Measurements from ENCODE around the gene TCEA2. TPM values are rescaled to one million over a fixed set of nuclear protein-coding genes. Genes with fewer than 3 reads are reported as not detected.

Gene TCEA2
- total RNA-seq, 1 donor from 2014 or later = 73.1 TPM

DNA sequence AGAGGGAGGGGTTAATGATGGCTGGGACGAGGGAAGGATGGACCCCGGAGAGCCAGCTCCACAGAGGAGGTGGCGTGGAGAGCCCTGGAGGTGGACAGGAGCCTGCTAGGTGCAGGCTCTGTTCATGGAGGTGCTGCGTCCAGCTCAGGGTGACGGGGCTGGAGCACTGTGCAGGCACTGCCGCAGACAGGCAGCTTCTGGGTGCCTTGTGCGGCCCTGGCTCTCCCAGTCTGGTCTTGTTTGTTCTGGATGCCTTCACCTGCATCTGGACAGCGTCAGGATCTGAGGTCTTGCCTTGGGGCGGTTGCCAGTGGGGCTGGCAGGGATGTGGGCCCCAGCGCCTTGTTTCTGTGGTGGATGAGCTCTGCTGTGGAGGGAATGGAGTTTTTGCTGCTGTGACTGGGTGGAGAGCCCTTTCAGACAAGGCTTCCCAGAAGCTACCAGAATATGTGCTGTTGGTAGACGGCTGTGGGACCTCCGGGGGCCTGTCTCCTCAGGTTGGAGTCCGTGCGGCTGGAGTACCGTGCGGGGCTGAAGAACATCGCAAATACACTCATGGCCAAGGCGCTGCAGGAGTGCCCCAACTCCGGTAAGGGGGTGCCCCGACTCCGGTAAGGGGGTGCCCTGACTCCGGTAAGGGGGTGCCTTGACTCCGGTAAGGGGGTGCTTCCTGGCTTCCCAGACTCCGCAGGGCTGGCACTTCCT is 34.9 kb upstream of the TCEA2 start:
- H3K27me3 Mint-ChIP-seq (ENCODE audit: unreplicated experiment) = no peaks in the 10 kb centered on the region
- DNase-seq (ENCODE audit: extremely low spot score, unreplicated experiment) = no peak
- H3K36me3 Mint-ChIP-seq (ENCODE audit: unreplicated experiment) = peaks cover 46% of the 10 kb centered on the region
- H3K4me1 Mint-ChIP-seq (ENCODE audit: unreplicated experiment) = no peaks in the 10 kb centered on the region
- H3K27ac Mint-ChIP-seq (ENCODE audit: unreplicated experiment) = no peak overlapping the region
- no peaks in the 10 kb centered on the region for H3K9me3 Mint-ChIP-seq (ENCODE audit: unreplicated experiment)
- TF ChIP-seq, protein P1, sequence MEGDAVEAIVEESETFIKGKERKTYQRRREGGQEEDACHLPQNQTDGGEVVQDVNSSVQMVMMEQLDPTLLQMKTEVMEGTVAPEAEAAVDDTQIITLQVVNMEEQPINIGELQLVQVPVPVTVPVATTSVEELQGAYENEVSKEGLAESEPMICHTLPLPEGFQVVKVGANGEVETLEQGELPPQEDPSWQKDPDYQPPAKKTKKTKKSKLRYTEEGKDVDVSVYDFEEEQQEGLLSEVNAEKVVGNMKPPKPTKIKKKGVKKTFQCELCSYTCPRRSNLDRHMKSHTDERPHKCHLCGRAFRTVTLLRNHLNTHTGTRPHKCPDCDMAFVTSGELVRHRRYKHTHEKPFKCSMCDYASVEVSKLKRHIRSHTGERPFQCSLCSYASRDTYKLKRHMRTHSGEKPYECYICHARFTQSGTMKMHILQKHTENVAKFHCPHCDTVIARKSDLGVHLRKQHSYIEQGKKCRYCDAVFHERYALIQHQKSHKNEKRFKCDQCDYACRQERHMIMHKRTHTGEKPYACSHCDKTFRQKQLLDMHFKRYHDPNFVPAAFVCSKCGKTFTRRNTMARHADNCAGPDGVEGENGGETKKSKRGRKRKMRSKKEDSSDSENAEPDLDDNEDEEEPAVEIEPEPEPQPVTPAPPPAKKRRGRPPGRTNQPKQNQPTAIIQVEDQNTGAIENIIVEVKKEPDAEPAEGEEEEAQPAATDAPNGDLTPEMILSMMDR (IDR thresholded peaks at IDR 0.05) = no peak
- no peak overlapping the region for H3K4me3 Mint-ChIP-seq (ENCODE audit: unreplicated experiment)

DNA sequence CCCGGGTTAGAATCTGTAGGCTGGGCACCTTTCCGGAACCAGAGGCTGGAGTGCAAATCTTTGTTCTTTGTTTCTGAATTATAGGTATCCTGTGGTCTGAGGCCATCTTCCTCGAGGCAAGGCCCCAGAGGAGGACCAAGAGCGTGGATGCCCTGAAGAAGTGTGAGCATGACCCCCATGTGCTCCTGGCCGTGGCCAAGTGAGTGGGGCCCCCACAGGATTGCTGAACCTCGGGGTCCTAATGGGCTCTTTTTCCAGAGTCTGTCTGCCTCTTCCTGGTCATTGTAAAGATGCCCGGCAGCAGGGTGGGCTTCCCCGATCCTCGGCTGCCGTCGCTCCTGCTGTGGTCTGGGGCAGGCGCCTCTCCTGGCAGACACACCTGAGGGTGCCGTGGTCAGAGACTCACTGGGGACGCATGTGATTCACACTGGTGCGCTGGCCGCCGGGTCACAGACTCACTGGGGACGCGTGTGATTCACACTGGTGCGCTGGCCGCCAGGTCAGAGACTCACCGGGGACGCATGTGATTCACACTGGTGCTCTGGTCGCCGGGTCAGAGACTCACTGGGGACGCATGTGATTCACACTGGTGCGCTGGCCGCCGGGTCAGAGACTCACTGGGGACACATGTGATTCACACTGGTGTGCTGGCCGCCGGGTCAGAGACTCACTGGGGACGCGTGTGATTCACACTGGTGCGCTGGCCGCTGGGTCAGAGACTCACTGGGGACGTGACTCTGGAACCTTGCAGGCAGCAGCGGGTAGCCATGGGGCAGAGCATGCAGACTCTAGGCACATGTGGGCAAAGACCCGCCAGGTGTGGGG is 33.5 kb upstream of the TCEA2 start:
- Mint-ChIP-seq H3K4me1 (ENCODE audit: unreplicated experiment) (no peaks in the 10 kb centered on the region), H3K4me3 (ENCODE audit: unreplicated experiment) (no peak overlapping the region), H3K27ac (ENCODE audit: unreplicated experiment) (no peak overlapping the region), H3K9me3 (ENCODE audit: unreplicated experiment) (no peaks in the 10 kb centered on the region), H3K27me3 (ENCODE audit: unreplicated experiment) (no peaks in the 10 kb centered on the region), H3K36me3 (ENCODE audit: unreplicated experiment) (peaks cover 38% of the 10 kb centered on the region)
- TF ChIP-seq, protein P1 (IDR thresholded peaks at IDR 0.05) = no peak
- no peak for DNase-seq (ENCODE audit: extremely low spot score, unreplicated experiment)

DNA sequence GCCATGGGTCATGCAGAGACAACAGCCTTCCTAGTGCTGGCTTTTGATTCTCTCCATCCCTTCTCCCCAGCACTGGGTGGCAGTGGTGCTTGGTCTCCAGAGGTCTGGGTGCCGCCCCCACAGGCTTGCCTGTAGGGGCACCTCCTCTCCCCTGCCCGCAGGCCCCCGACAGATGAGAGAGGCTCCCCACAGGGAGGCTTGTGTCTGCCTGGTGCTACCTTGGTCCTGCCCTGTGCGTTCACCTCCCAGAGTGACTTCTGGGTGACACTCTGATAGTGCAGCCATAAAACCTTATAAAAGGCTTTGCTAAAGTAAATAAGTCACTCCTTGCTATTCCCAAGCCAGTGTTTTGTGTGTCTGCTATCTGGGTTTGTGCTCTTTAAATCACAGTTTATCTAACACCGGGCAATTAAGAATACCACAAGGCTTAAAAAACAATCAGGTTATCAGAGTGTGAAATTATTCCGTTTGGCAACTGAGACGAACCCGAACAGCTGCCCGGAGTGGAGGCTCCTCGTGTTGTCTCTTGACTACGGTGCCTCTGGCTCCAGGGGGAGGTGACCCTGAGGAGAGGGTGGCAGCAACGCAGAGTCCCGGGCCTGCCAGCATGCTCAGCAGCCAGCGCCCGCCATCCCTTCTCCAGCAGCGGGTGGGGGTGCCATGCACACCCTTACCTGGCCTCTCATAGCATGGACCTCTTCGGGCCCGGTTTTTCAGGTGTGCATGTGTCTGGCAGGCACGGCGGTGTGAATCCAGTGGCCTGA is 32.4 kb upstream of the TCEA2 start:
- Mint-ChIP-seq H3K27me3 (ENCODE audit: unreplicated experiment) (no peaks in the 10 kb centered on the region), H3K4me3 (ENCODE audit: unreplicated experiment) (no peak overlapping the region), H3K36me3 (ENCODE audit: unreplicated experiment) (peaks cover 36% of the 10 kb centered on the region), H3K27ac (ENCODE audit: unreplicated experiment) (no peak overlapping the region), H3K4me1 (ENCODE audit: unreplicated experiment) (no peaks in the 10 kb centered on the region), H3K9me3 (ENCODE audit: unreplicated experiment) (no peaks in the 10 kb centered on the region)
- TF ChIP-seq, protein P1 (IDR thresholded peaks at IDR 0.05) = no peak
- DNase-seq (ENCODE audit: extremely low spot score, unreplicated experiment) = no peak

DNA sequence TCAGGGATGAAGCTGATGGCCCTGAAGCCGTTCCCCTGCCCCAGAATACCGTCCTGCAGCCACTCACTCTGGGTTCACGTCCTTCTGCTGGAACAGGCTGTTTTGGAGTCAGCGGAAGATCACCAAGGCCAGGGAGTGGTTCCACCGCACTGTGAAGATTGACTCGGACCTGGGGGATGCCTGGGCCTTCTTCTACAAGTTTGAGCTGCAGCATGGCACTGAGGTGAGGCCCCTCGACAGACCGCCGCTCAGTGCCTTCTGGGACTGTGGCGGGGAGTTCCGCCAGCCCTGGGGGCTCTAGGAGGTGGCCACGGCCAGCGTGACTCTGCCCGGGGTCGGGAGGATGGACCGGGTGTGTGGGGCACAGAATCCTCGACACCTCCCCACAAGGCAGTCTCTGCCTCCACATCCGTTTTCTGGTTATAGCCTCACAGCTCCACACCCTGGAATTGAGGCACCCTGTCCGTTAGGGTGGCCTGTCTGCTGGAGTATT is 31.1 kb upstream of the TCEA2 start:
- Mint-ChIP-seq H3K36me3 (ENCODE audit: unreplicated experiment) (peaks cover 34% of the 10 kb centered on the region), H3K27ac (ENCODE audit: unreplicated experiment) (no peak overlapping the region), H3K4me3 (ENCODE audit: unreplicated experiment) (no peak overlapping the region), H3K9me3 (ENCODE audit: unreplicated experiment) (no peaks in the 10 kb centered on the region), H3K4me1 (ENCODE audit: unreplicated experiment) (no peaks in the 10 kb centered on the region), H3K27me3 (ENCODE audit: unreplicated experiment) (no peaks in the 10 kb centered on the region)
- TF ChIP-seq, protein P1 (IDR thresholded peaks at IDR 0.05) = no peak
- no peak for DNase-seq (ENCODE audit: extremely low spot score, unreplicated experiment)
